ENCODE data around the gene TULP1.
A peak's percentile ranks its signal among the peaks of the same experiment; 100 is the strongest.

TULP1 gene

GRCh38 chr6:35484921-35485392 lies 27.7 kb downstream of the TULP1 start:
- Histone ChIP-seq H3K4me2 (peak overlapping the region in 4 of 11 experiments; percentile 5 to 46 (median 14); a peak in 6 of 22 replicates), H3K4me1 (peaks cover 15 to 48% (median 25%) of the 10 kb centered on the region in 10 experiments)
- no peak for TF ChIP-seq Cebpa-rat (IDR thresholded peaks at IDR 0.05)

GRCh38 chr6:35483893-35484645 lies 28.6 kb downstream of the TULP1 start:
- H3K4me1 ChIP-seq = peaks cover 15 to 46% (median 24%) of the 10 kb centered on the region in 10 experiments
- H3K27ac ChIP-seq = no peak overlapping the region
- peak overlapping the region in 3 of 11 experiments; percentile 12 to 46 (median 19); a peak in 3 of 22 replicates for H3K4me2 ChIP-seq
- no peaks in the 10 kb centered on the region for H3K27me3 ChIP-seq
- H3K9ac ChIP-seq = no peak overlapping the region
- TF ChIP-seq Cebpa-rat (IDR thresholded peaks at IDR 0.05) = no peak
- H4K20me1 ChIP-seq = peaks cover 0 to 31% (median 0%) of the 10 kb centered on the region in 11 experiments; a peak in 5 of 22 replicates
- no peak overlapping the region for H3K4me3 ChIP-seq
- H3K36me3 ChIP-seq = no peaks in the 10 kb centered on the region
- H3K9me3 ChIP-seq (replicated peaks in 1 of 11) = no peaks in the 10 kb centered on the region

More at GRCh38 chr6:35484921-35485392, 27.7 kb downstream of the TULP1 start:
- no peak overlapping the region for H3K4me3 ChIP-seq
- H3K27ac ChIP-seq = no peak overlapping the region
- no peaks in the 10 kb centered on the region for H3K36me3 ChIP-seq
- H3K9ac ChIP-seq = no peak overlapping the region
- H3K27me3 ChIP-seq = no peaks in the 10 kb centered on the region
- no peaks in the 10 kb centered on the region for H3K9me3 ChIP-seq (replicated peaks in 1 of 11)
- peaks cover 0 to 31% (median 0%) of the 10 kb centered on the region in 11 experiments; a peak in 4 of 22 replicates for H4K20me1 ChIP-seq

- no peaks in the 10 kb centered on the region for H3K9me3 ChIP-seq (replicated peaks in 1 of 11)
- TF ChIP-seq Cebpa-rat (IDR thresholded peaks at IDR 0.05) = no peak
These were observed 29.2 kb downstream of the TULP1 start for GRCh38 chr6:35483490-35483889.

GRCh38 chr6:35483062-35483461 lies 29.6 kb downstream of the TULP1 start:
- H3K4me3 ChIP-seq = no peak overlapping the region
- H3K36me3 ChIP-seq = no peaks in the 10 kb centered on the region
- TF ChIP-seq Cebpa-rat (IDR thresholded peaks at IDR 0.05) = no peak
- H3K27me3 ChIP-seq = no peaks in the 10 kb centered on the region
- no peak overlapping the region for H3K27ac ChIP-seq
- peaks cover 7 to 37% (median 16%) of the 10 kb centered on the region in 10 experiments for H3K4me1 ChIP-seq
- no peaks in the 10 kb centered on the region for H3K9me3 ChIP-seq (replicated peaks in 1 of 11)
- H3K9ac ChIP-seq = no peak overlapping the region
- no peak overlapping the region for H3K4me2 ChIP-seq
- peaks cover 0 to 28% (median 0%) of the 10 kb centered on the region in 11 experiments; a peak in 4 of 22 replicates for H4K20me1 ChIP-seq

More at GRCh38 chr6:35483490-35483889, 29.2 kb downstream of the TULP1 start:
- Histone ChIP-seq H3K9ac (no peak overlapping the region), H3K4me3 (no peak overlapping the region), H3K4me2 (peak overlapping the region in 2 of 11 experiments; percentile 12 to 19; a peak in 1 of 22 replicates), H3K36me3 (no peaks in the 10 kb centered on the region), H3K27ac (no peak overlapping the region), H3K4me1 (peaks cover 11 to 41% (median 20%) of the 10 kb centered on the region in 10 experiments), H4K20me1 (peaks cover 0 to 28% (median 0%) of the 10 kb centered on the region in 11 experiments; a peak in 4 of 22 replicates), H3K27me3 (no peaks in the 10 kb centered on the region)

- Histone ChIP-seq H3K4me1 (peaks cover 0 to 27% (median 8%) of the 10 kb centered on the region in 10 experiments; a peak in 12 of 20 replicates), H3K4me2 (no peak overlapping the region), H3K36me3 (no peaks in the 10 kb centered on the region), H3K4me3 (no peak overlapping the region), H3K9me3 (replicated peaks in 1 of 11) (no peaks in the 10 kb centered on the region), H3K9ac (0 out of 22 replicates have a peak overlapping the region, but pooled peaks of 2 of the 11 experiments have one; percentile 5 to 22), H3K27ac (no peak overlapping the region), H4K20me1 (peaks cover 0 to 37% (median 3%) of the 10 kb centered on the region in 11 experiments; a peak in 11 of 22 replicates), H3K27me3 (no peaks in the 10 kb centered on the region)
- TF ChIP-seq Cebpa-rat (IDR thresholded peaks at IDR 0.05) = no peak
These were observed 31.5 kb downstream of the TULP1 start for GRCh38 chr6:35481226-35481625.

GRCh38 chr6:35480176-35480575 lies 32.5 kb downstream of the TULP1 start:
- no peak for TF ChIP-seq Cebpa-rat (IDR thresholded peaks at IDR 0.05)

GRCh38 chr6:35478259-35478658 lies 34.4 kb downstream of the TULP1 start:
- no peak overlapping the region for H3K4me2 ChIP-seq
- H3K4me1 ChIP-seq = peaks cover 0 to 11% (median 0%) of the 10 kb centered on the region in 10 experiments; a peak in 3 of 20 replicates
- no peaks in the 10 kb centered on the region for H3K27me3 ChIP-seq
- peaks cover 10 to 52% (median 32%) of the 10 kb centered on the region in 11 experiments; a peak in 21 of 22 replicates for H4K20me1 ChIP-seq
- H3K9ac ChIP-seq = no peak overlapping the region
- TF ChIP-seq Cebpa-rat (IDR thresholded peaks at IDR 0.05) = no peak
- no peak overlapping the region for H3K27ac ChIP-seq
- peaks cover 2 to 22% (median 18%) of the 10 kb centered on the region in 11 experiments; a peak in 21 of 22 replicates for H3K36me3 ChIP-seq
- H3K9me3 ChIP-seq (replicated peaks in 1 of 11) = no peaks in the 10 kb centered on the region
- no peak overlapping the region for H3K4me3 ChIP-seq

More at GRCh38 chr6:35480176-35480575, 32.5 kb downstream of the TULP1 start:
- Histone ChIP-seq H3K9me3 (replicated peaks in 1 of 11) (no peaks in the 10 kb centered on the region), H3K4me2 (no peak overlapping the region), H3K4me1 (peaks cover 0 to 26% (median 7%) of the 10 kb centered on the region in 10 experiments; a peak in 12 of 20 replicates), H4K20me1 (peaks cover 0 to 42% (median 13%) of the 10 kb centered on the region in 11 experiments; a peak in 17 of 22 replicates), H3K27me3 (no peaks in the 10 kb centered on the region), H3K9ac (no peak overlapping the region), H3K4me3 (no peak overlapping the region), H3K27ac (no peak overlapping the region), H3K36me3 (peaks cover 0 to 4% (median 0%) of the 10 kb centered on the region in 11 experiments; a peak in 2 of 22 replicates)

- Histone ChIP-seq H3K36me3 (peaks cover 8 to 28% (median 24%) of the 10 kb centered on the region in 11 experiments), H4K20me1 (peaks cover 15 to 58% (median 38%) of the 10 kb centered on the region in 11 experiments; a peak in 21 of 22 replicates), H3K9ac (no peak overlapping the region), H3K9me3 (replicated peaks in 1 of 11) (no peaks in the 10 kb centered on the region), H3K4me3 (no peak overlapping the region), H3K4me2 (no peak overlapping the region), H3K27me3 (no peaks in the 10 kb centered on the region), H3K4me1 (peaks cover 0 to 15% (median 0%) of the 10 kb centered on the region in 10 experiments; a peak in 5 of 20 replicates), H3K27ac (no peak overlapping the region)
- TF ChIP-seq Cebpa-rat (IDR thresholded peaks at IDR 0.05) = no peak
These were observed 35.0 kb downstream of the TULP1 start for GRCh38 chr6:35477551-35478179.

All from BLaER1 treated with 17β-estradiol and CSF1 and Interleukin-3, amounts not matched to agents 10 nM and 100 nM (cell line).